Esophagus (tissue), 2 donors: ENCODE data around the gene ORAI2. TPM values are rescaled to one million over a fixed set of nuclear protein-coding genes. Genes with fewer than 3 reads are reported as not detected.
A peak's percentile ranks its signal among the peaks of the same experiment; 100 is the strongest.
"Not testable (repeated sequence)": the region's sequence is repeated elsewhere in the genome, so short reads cannot be mapped to it uniquely, and the experiment has no call there.

Source experiments
- H3K27ac ChIP-seq, 2 donors: one replicate each; pipeline ENCODE4 v1.5.1; 2013; ENCODE audit warnings: low read depth in 2 of 2, mild to moderate bottlenecking in 2 of 2, inconsistent platforms in 1 of 2, low read length in 1 of 2, moderate library complexity in 1 of 2
- H3K27me3 ChIP-seq, 2 donors: one replicate each; pipeline ENCODE4 v1.6.1; 2013; ENCODE audit warnings: low read length in 2 of 2, control low read depth in 1 of 2, mild to moderate bottlenecking in 1 of 2; ENCODE audit not compliant: insufficient read depth in 2 of 2, control insufficient read depth in 1 of 2
- H3K36me3 ChIP-seq, 2 donors: one replicate each; pipeline ENCODE4 v1.6.1; 2013; ENCODE audit warnings: low read length in 1 of 2; ENCODE audit not compliant: control insufficient read depth in 2 of 2, insufficient read depth in 2 of 2
- H3K4me1 ChIP-seq, 2 donors: one replicate each; pipeline ENCODE4 v1.6.1; 2013; ENCODE audit warnings: low read length in 1 of 2; ENCODE audit not compliant: control insufficient read depth in 2 of 2, insufficient read depth in 2 of 2
- H3K4me3 ChIP-seq, 2 donors: one replicate each; pipeline ENCODE4 v1.5.1; 2013; ENCODE audit warnings: low read length in 2 of 2, mild to moderate bottlenecking in 2 of 2, low read depth in 1 of 2, moderate library complexity in 1 of 2
- H3K9me3 ChIP-seq, 2 donors: one replicate each; pipeline ENCODE4 v1.6.1; 2013; ENCODE audit warnings: mild to moderate bottlenecking in 2 of 2, low read depth in 1 of 2, low read length in 1 of 2, moderate library complexity in 1 of 2; ENCODE audit not compliant: control insufficient read depth in 2 of 2, insufficient read depth in 1 of 2
- WGBS, 2 donors: extraction: QIAGEN DNeasy Blood & Tissue Kit; methylation state at CpG; one replicate each; pipeline ENCODE4 v1.1.7; 2013; 5-methylcytosine and 5-hydroxymethylcytosine counted together
- polyA plus RNA-seq, 2 donors: library from polyadenylated mRNA; stranded (reverse); fragments of 200-250 nt; gene quantifications; one replicate each; pipeline ENCODE4 v1.2.3, GENCODE V29; 2013
- donor health status: healthy with polysubstance abuse.
- donor health status: Bipolar disorder and iron deficiency.

The ORAI2 gene
- polyA plus RNA-seq, 2 donors: 0.71 to 1.4 TPM

GRCh38 chr7:102398543-102398942 lies 34.8 kb upstream of the ORAI2 start:
- peaks cover 6 to 7% of the 10 kb centered on the region in 2 donors for H3K36me3 ChIP-seq

GRCh38 chr7:102400360-102400759 lies 33.0 kb upstream of the ORAI2 start:
- 87 to 93% methylated on average over 5 of the region's 5 CpGs for WGBS, 2 donors
- H3K36me3 ChIP-seq: peaks cover 6 to 15% of the 10 kb centered on the region in 2 donors
- H3K27me3 ChIP-seq: no peaks in the 10 kb centered on the region
- H3K27ac ChIP-seq: no peak overlapping the region
- no peak overlapping the region for H3K4me3 ChIP-seq
- H3K9me3 ChIP-seq: no peaks in the 10 kb centered on the region
- H3K4me1 ChIP-seq: peaks cover 0 to 2% of the 10 kb centered on the region in 2 donors

More at GRCh38 chr7:102398543-102398942, 34.8 kb upstream of the ORAI2 start:
- Histone ChIP-seq H3K4me3 (no peak overlapping the region), H3K4me1 (peaks cover 0 to 2% of the 10 kb centered on the region in 2 donors), H3K9me3 (no peaks in the 10 kb centered on the region), H3K27ac (no peak overlapping the region), H3K27me3 (no peaks in the 10 kb centered on the region)
- WGBS, 2 donors: 94 to 95% methylated on average over 8 of the region's 8 CpGs

- Histone ChIP-seq H3K4me3 (no peak overlapping the region), H3K27ac (no peak overlapping the region), H3K36me3 (peaks cover 6 to 35% of the 10 kb centered on the region in 2 donors), H3K4me1 (no peaks in the 10 kb centered on the region), H3K27me3 (no peaks in the 10 kb centered on the region), H3K9me3 (no peaks in the 10 kb centered on the region)
- 93 to 94% methylated on average over 3 of the region's 3 CpGs for WGBS, 2 donors
These were observed 29.8 kb upstream of the ORAI2 start for GRCh38 chr7:102403563-102403962.

- Histone ChIP-seq H3K27me3 (no peaks in the 10 kb centered on the region), H3K36me3 (peaks cover 6 to 35% of the 10 kb centered on the region in 2 donors), H3K4me1 (no peaks in the 10 kb centered on the region), H3K4me3 (no peak overlapping the region), H3K9me3 (no peaks in the 10 kb centered on the region), H3K27ac (peak overlapping the region in 1 of 2 donors; percentile 2)
- WGBS, 2 donors: 71 to 74% methylated on average over 15 of the region's 15 CpGs
These were observed 29.1 kb upstream of the ORAI2 start for GRCh38 chr7:102404005-102404861.

- WGBS, 2 donors: 92 to 94% methylated on average over 5 of the region's 5 CpGs
These were observed 28.6 kb upstream of the ORAI2 start for GRCh38 chr7:102404862-102405188.

GRCh38 chr7:102407910-102408309 lies 25.5 kb upstream of the ORAI2 start:
- Histone ChIP-seq H3K9me3 (peaks cover 0 to 3% of the 10 kb centered on the region in 2 donors), H3K4me1 (no peaks in the 10 kb centered on the region), H3K36me3 (peaks cover 3 to 29% of the 10 kb centered on the region in 2 donors), H3K27me3 (no peaks in the 10 kb centered on the region), H3K27ac (no peak overlapping the region), H3K4me3 (no peak overlapping the region)
- 91% methylated on average over 6 of the region's 6 CpGs for whole genome bisulfite sequencing, 2 donors

More at GRCh38 chr7:102404862-102405188, 28.6 kb upstream of the ORAI2 start:
- not testable (repeated sequence) for H3K27me3 ChIP-seq, H3K4me1 ChIP-seq, H3K27ac ChIP-seq, H3K4me3 ChIP-seq, H3K9me3 ChIP-seq
- H3K36me3 ChIP-seq: peaks cover 6 to 35% of the 10 kb centered on the region in 2 donors

GRCh38 chr7:102408530-102408929 lies 24.8 kb upstream of the ORAI2 start:
- not testable (repeated sequence) for H3K9me3 ChIP-seq

GRCh38 chr7:102409340-102409739 lies 24.0 kb upstream of the ORAI2 start:
- H3K27ac ChIP-seq: no peak overlapping the region
- no peaks in the 10 kb centered on the region for H3K4me1 ChIP-seq
- 96 to 99% methylated on average over 4 of the region's 4 CpGs for WGBS, 2 donors
- peaks cover 0 to 24% of the 10 kb centered on the region in 2 donors for H3K36me3 ChIP-seq
- no peaks in the 10 kb centered on the region for H3K27me3 ChIP-seq
- peaks cover 0 to 3% of the 10 kb centered on the region in 2 donors for H3K9me3 ChIP-seq
- no peak overlapping the region for H3K4me3 ChIP-seq

More at GRCh38 chr7:102408530-102408929, 24.8 kb upstream of the ORAI2 start:
- not testable (repeated sequence) for H3K27me3 ChIP-seq, H3K4me1 ChIP-seq, H3K27ac ChIP-seq, H3K4me3 ChIP-seq
- H3K36me3 ChIP-seq: peaks cover 0 to 32% of the 10 kb centered on the region in 2 donors
- 95 to 97% methylated on average over 6 of the region's 6 CpGs for WGBS, 2 donors

GRCh38 chr7:102410123-102410522 lies 23.3 kb upstream of the ORAI2 start:
- H3K9me3 ChIP-seq: peaks cover 0 to 3% of the 10 kb centered on the region in 2 donors
- H3K27ac ChIP-seq: no peak overlapping the region
- 67 to 68% methylated on average over 6 of the region's 6 CpGs for WGBS, 2 donors
- H3K4me1 ChIP-seq: no peaks in the 10 kb centered on the region
- no peak overlapping the region for H3K4me3 ChIP-seq
- H3K36me3 ChIP-seq: peaks cover 0 to 24% of the 10 kb centered on the region in 2 donors
- H3K27me3 ChIP-seq: no peaks in the 10 kb centered on the region

GRCh38 chr7:102410918-102411317 lies 22.5 kb upstream of the ORAI2 start:
- no peak overlapping the region for H3K27ac ChIP-seq
- no peaks in the 10 kb centered on the region for H3K27me3 ChIP-seq
- peaks cover 0 to 27% of the 10 kb centered on the region in 2 donors for H3K36me3 ChIP-seq
- H3K9me3 ChIP-seq: peaks cover 0 to 3% of the 10 kb centered on the region in 2 donors
- WGBS, 2 donors: 99% methylated on average over 5 of the region's 5 CpGs
- H3K4me3 ChIP-seq: no peak overlapping the region
- no peaks in the 10 kb centered on the region for H3K4me1 ChIP-seq
